ENCODE results near the gene TMEM141.

Gene TMEM141

DNA sequence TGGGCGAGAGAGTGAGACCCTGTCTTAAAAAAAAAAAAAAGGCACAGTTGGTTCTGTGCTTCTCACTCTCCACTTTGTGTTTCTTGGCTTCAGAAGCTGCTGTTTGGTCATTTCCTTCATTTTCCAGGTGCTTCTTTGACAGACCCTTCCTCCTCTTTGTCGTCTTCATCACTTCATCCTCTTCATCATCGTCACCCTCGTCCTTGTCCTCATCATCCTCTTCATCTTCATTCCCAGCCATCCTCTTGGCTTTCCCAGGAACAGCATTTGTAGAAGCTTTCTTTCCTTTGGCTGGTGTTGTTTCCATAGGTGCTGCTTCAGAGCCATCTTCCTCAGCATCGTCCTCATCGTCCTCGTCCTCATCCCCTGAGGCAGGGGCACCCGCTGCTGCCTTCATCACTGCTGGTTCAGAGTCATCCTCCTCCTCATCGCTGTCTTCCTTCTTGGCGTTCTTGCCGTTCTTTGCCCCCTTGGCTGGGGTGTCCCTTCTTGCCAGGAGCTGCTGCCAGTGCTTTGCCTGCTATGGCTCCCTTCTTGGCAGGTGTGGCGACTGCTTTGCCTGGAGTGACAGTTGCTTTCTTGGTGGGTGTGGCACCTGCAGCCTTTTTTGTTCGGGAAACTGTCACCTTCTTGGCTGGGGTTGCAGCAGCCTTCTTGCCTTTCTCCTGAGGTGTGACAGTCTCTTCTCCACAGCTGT lies 23.7 kb downstream of the TMEM141 start:
- DNase-seq (ENCODE audit: low read depth), result no peak

- DNase-seq (ENCODE audit: low read depth), result no peak
Measured at GRCh38 chr9:136815422-136815782, 24.3 kb downstream of the TMEM141 start.

- no peak for DNase-seq (ENCODE audit: low read depth)
Measured at GRCh38 chr9:136820971-136821825, 30.1 kb downstream of the TMEM141 start.

DNA sequence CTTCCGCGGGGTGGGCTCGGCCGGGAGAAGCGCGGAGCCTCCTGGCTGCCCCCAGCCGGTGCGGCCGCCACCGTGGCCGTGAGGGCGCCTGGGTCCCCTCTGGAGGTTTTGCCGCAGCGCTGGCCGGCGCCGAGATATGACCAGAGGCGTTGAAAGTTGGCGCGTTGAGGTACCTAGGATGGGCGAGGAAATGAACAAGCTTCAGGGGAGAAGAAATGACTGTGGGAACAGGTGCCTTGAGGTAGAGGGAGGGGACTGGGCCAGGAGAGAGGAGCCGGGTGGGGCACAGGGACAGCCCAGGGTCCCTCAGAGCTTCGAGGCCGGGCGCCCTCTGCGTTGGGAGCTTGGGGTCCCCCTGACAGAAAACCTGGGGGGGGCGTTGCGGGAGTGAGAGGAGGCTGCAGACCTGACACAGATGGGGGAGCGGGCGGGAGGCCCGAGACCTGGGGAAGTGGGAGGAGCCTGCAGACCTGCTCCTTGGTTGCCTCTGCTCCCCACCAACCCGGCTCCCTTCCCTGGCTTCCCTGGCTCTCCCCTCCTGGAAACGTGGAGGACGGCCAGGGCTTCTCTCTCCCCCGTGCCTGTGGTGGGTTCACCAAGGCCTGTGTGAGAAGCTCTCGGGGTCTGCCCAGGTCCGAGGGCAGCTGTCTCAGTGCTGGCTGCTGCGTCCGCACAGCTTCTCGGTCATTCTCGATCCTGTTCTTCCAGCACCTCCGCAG lies 30.8 kb downstream of the TMEM141 start:
- no peak for DNase-seq (ENCODE audit: low read depth)

GRCh38 chr9:136823136-136824046 lies 32.2 kb downstream of the TMEM141 start:
- DNase-seq (ENCODE audit: low read depth), result no peak

- no peak for DNase-seq (ENCODE audit: low read depth)
Measured at GRCh38 chr9:136824496-136825225, 33.5 kb downstream of the TMEM141 start.

DNA sequence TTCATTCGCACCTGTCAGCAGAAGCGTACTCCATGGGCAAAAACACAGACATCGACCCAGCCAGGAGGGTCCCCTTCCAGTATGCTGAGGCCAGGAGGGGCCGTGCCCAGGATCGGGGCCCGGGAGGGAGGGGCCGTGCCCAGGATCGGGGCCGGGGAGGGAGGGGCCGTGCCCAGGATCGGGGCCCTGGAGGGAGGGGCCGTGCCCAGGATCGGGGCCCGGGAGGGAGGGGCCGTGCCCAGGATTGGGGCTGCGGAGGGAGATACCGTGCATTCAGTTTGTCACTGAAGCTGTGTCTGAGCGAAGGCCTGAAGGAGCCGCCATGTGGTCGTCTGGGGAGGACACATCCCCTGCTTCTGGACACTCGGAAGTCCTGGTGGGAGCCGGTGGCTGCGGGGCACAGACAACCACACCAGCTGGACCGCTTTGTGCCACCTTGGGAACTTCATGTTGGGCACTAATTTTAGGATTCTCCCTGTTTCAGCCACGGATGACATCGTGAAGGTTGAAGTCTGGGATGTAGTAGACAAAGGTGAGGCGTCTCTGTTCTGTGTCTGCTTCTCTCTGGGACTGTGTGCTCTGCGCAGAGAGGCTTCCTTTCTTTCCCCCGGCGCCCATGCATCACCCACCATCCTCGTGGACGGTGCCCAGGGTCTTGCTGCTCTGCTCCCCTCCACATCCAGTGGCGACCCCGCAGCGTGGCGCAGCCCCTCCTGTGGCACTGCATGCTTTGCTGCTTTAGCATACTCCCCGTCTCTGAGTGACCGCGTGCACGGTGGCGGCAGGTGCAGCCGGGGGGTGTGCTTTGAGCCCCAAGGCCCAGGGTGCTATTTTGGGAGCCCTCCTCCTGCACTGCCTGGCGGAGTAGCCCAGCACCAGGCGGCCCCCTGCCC lies 34.4 kb downstream of the TMEM141 start:
- DNase-seq (ENCODE audit: low read depth), result no peak

DNA sequence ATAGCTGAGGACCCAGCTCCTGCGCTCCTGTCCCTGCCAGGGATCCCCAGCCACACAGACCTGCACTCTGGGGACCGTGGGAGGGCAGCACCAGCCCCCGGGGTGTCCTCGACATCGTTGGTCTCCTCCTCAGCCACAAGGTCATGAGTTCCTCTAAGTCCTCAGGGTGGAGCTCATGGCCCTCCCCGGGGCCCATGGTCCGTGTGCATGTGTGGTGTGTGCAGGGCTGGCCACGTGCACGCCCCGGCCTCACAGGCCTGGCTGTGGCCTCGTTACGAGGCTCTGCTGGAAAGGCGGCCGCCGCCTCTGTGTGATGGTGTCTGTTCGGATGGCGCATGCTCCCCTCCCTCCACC lies 35.0 kb downstream of the TMEM141 start:
- DNase-seq (ENCODE audit: low read depth), result no peak

DNA sequence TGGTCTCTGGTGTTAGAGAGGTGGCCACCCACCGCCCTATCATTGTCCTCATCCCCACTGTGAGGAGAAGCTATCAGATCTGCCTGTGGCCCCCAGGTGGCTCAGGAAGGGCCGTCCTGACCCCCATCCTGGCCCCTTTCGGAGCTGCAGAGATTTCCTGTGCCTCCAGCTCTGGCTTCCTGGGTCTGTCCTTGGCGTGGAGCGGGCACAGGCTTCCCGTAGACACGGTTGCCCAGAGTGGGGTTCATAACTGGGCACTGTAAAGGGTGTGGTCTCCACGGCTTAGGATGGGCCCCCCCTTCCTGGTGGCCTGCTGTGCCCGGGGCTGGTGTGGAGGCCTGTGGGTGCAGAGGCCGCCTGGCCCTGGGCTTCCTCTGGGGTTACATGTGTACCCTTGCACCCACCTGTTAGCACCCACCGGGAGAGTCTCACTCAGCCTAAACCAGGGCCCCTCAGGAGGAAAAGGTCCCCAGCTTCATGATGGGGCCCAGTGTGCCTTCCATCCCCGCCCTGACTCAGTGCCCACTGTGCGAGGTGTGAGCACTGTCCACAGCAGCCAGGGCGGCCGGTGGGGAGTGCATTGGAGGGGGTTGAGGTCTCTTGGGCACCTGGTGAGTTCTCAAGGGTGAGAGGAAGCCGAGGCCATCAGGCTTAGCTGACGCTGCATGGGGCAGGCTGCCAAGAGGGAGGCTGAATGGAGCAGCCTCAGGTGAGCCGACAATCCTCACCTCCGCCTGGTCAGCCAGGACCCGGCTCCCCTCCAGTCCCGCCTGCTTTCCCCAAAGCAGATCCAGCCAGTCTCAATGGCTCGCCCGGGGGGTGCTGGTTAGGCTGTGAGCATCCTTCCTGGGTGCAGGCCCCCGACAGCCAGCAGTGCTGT lies 35.8 kb downstream of the TMEM141 start:
- DNase-seq (ENCODE audit: low read depth), result no peak

DNA sequence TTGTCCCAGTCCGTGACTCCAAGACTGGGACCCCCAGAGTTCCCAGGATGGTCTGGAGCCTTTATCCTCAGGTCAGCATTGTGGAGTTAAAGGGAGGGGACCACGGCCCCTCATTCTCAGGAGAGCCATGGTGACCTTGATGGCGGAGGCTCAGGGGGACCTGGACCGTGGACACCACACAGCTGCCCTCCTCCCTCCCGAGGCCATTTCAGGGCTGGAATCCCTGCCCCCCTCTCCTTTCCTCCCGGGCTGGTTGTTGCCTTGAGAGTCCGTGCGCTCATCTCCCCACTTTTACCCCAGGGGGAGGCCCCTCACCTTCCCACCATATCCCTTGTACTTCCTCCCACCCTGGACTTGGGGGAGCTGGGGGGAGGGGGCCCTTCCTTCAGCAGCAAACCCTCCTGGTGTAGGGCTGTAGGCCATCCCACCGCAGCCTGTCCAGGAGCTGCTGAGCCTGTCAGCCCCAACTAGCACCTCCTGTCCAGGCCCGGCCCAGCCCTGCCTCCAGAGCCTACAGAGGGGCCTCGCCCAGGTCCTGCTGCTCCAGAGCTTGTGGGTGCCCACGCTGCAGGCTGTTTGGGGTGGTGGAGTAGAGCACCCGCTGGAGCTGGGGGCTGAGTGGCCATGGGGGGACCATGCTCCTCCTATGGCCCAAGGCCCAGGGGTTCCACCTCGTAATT lies 36.8 kb downstream of the TMEM141 start:
- no peak for DNase-seq (ENCODE audit: low read depth)

GRCh38 chr9:136828474-136829140 lies 37.5 kb downstream of the TMEM141 start:
- no peak for DNase-seq (ENCODE audit: low read depth)

DNA sequence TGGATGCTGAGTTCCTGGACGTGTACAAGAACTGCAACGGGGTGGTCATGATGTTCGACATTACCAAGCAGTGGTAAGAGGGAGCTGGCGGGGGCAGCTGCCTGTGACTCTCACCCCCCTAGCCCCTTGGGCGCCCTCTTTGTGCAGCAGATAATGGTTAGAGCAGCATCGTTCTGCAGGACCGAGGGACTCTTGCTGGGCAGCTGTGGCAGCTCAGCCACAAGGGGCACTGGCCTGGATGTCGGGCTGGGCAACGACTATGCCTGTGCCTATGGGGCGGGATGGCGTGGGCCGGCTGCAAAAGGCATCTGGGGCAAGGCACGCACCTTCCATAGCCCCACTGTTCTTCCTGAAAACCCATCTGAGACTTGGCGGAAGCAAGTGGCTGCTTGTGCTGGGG lies 38.3 kb downstream of the TMEM141 start:
- DNase-seq (ENCODE audit: low read depth), result no peak

DNA sequence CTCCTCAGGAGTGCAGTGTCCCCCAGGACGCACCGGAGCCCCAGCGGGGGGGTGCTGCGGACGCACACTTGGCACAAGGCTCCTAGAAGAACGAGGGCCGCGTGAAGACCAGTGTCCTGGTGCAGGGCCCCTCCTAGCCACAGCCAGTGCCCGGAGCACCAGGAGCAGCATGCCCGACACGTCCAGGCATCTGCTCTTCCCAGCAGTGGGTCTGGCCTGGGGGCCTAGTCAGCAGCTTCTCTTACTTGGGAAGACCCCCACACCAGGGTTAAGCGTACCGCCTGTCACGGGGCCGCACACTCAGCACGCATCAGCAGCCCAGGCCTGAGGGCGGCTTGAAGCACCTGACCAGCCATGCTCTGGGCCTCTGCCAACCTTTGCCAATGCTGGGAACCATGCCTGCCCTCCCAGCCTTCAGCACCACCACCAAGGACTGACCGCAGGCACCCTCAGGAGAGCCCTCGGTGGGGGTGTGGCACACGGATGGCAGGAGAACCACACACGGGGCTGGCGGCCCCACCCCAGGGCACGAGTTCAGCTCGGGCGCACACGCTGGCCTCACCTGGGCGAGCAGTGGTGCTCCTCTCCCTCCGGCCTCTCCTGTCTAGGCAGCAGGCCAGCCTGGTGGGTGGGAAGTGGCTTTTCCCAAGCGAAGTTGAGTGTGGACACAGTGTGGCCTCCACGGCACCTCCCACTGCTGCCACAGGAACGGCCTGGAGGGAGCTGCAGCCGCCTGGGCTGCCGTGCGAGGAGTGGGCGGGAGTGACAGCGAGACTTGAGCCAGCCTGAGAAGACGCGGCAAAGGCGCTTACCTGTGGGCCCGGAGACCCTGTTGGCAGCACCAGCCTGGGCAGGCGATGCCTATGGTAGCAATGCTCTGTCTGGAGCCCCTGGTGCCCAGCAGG lies 39.1 kb downstream of the TMEM141 start:
- no peak for DNase-seq (ENCODE audit: low read depth)

GRCh38 chr9:136831002-136831719 lies 40.0 kb downstream of the TMEM141 start:
- DNase-seq (ENCODE audit: low read depth), result no peak

DNA sequence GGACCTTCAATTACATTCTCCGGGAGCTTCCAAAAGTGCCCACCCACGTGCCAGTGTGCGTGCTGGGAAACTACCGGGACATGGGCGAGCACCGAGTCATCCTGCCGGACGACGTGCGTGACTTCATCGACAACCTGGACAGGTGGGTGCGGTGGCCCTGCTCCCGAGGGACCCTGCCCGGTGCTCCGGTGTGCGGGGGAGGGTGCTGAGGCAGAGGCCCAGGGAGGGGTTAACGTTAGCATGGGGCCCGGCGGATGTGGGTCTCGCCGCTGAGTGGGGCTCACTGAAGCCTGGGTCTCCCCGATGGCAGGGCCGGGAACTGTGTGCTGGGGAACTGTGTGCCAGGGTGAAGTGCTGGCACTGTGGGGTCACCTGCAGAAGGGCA lies 40.6 kb downstream of the TMEM141 start:
- DNase-seq (ENCODE audit: low read depth), result no peak

DNA sequence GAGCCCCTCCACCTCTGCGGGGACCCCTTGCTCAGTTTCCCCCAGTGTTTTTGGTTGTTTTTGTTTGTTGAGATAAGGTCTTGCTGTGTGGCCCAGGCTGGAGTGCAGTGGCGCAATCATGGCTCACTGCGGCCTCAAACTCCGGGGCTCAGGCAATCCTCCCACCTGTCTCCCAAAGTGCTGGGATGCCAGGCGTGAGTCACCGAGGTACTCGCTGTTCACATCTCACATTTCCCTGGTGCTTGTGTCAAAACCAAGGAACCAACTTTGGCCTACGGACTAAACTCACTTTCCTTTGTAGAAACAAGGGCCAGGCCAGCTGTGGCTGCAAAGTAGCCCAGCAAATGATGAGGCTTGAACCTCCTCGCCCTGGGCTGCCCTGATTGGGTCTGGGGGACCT lies 41.4 kb downstream of the TMEM141 start:
- DNase-seq (ENCODE audit: low read depth), result no peak

All from T-helper 22 cell (primary cell).